NT2/D1 (cell line): ENCODE measurements around the gene RBM42.

ENCODE experiments used
- SUZ12 ChIP-seq: IDR thresholded peaks from 2 replicates; pipeline ENCODE4 v1.6.1; 2011; ENCODE audit not compliant: insufficient read length, insufficient read depth; ENCODE audit errors: extremely low read depth
- YY1 ChIP-seq: IDR thresholded peaks from 2 replicates; pipeline ENCODE4 v1.6.1; 2011; ENCODE audit not compliant: insufficient read length, insufficient read depth

GRCh38 chr19:35601971-35602370 is 26.9 kb upstream of the RBM42 start:
- TF ChIP-seq SUZ12: no peak
- no peak for TF ChIP-seq YY1
